K562 (cell line): ENCODE measurements around the gene TEPSIN. TPM values are rescaled to one million over a fixed set of nuclear protein-coding genes. Genes with fewer than 3 reads are reported as not detected.

Source experiments
- CBX5 ChIP-seq: IDR thresholded peaks from 2 replicates; pipeline ENCODE4 v1.6.1; 2014; ENCODE audit warnings: low read depth, borderline replicate concordance
- CXXC5 ChIP-seq: fragments of 250-450 bp; sonication (Bioruptor Pico); IDR thresholded peaks from 2 replicates; pipeline ENCODE4 v1.8.0; 2022; ENCODE audit warnings: inconsistent platforms, mild to moderate bottlenecking, moderate library complexity
- DMBX1 ChIP-seq: fragments of 250-450 bp; sonication (Bioruptor Pico); IDR thresholded peaks from 2 replicates; pipeline ENCODE4 v1.8.0; 2022; ENCODE audit warnings: inconsistent platforms, mild to moderate bottlenecking, moderate library complexity, borderline replicate concordance
- EGR1 ChIP-seq: fragments of 450-650 bp; conservative IDR thresholded peaks from 2 replicates; pipeline ENCODE4 v1.6.1; 2017; ENCODE audit warnings: mild to moderate bottlenecking
- EWSR1 ChIP-seq: fragments of 450-650 bp; IDR thresholded peaks from 2 replicates; pipeline ENCODE4 v1.6.1; 2018; ENCODE audit warnings: borderline replicate concordance, mild to moderate bottlenecking, low read depth, moderate library complexity; ENCODE audit not compliant: partially characterized antibody
- FOXJ2 ChIP-seq: fragments of 200-800 bp; sonication (Bioruptor generic); IDR thresholded peaks from 2 replicates; pipeline ENCODE4 v1.6.1; 2016; ENCODE audit warnings: missing genetic modification characterization, missing compliant biosample characterization
- HBP1 ChIP-seq: fragments of 450-650 bp; formaldehyde crosslinking; IDR thresholded peaks from 2 replicates; pipeline ENCODE4 v1.4.0; 2022; ENCODE audit warnings: missing genetic modification characterization
- HDAC1 ChIP-seq, 2 experiments: fragments of 450-650 bp; IDR thresholded peaks; 2 replicates each; pipeline ENCODE4 v1.6.1; 2016 to 2017; ENCODE audit warnings: inconsistent platforms in 1 of 2, mild to moderate bottlenecking in 1 of 2, moderate library complexity in 1 of 2
- HSF4 ChIP-seq: fragments of 250-450 bp; sonication (Bioruptor Pico); IDR thresholded peaks from 2 replicates; pipeline ENCODE4 v2.1.2; 2022; ENCODE audit warnings: mild to moderate bottlenecking, moderate library complexity, borderline replicate concordance
- ILF3 ChIP-seq: fragments of 450-650 bp; IDR thresholded peaks from 2 replicates; pipeline ENCODE4 v1.6.1; 2018; ENCODE audit warnings: antibody characterized with exemption, mild to moderate bottlenecking, moderate library complexity, borderline replicate concordance
- MYC ChIP-seq, 2 experiments: fragments of 250-450 bp in 1 of 2; sonication (Bioruptor Pico) in 1 of 2; IDR thresholded peaks; 2 replicates each; pipeline versions ENCODE4 v1.5.1 to v1.6.1; 2012 to 2021; ENCODE audit warnings: low read depth in 2 of 2, borderline replicate concordance in 1 of 2, improper control_type of control experiment in 1 of 2, low read length in 1 of 2, mild to moderate bottlenecking in 1 of 2, moderate library complexity in 1 of 2
- NR2C2 ChIP-seq, 2 experiments: fragments of 200-800 bp in 1 of 2; sonication (Bioruptor generic) in 1 of 2; sonication (generic) in 1 of 2; formaldehyde crosslinking in 1 of 2; IDR thresholded peaks; 2 replicates each; pipeline versions ENCODE4 v1.6.1 to v1.8.0; 2016 to 2022; ENCODE audit warnings: mild to moderate bottlenecking in 1 of 2, missing compliant biosample characterization in 1 of 2, missing genetic modification characterization in 1 of 2, missing genetic modification reagents in 1 of 2
- NRF1 ChIP-seq, 2 experiments: fragments of 450-650 bp; IDR thresholded peaks in 1 of 2; conservative IDR thresholded peaks in 1 of 2; 2 replicates each; pipeline ENCODE4 v1.6.1; 2014; ENCODE audit warnings: mild to moderate bottlenecking in 2 of 2
- PHB ChIP-seq: fragments of 250-450 bp; sonication (Bioruptor Pico); IDR thresholded peaks from 2 replicates; pipeline ENCODE4 v1.5.0; 2021
- POLR2A ChIP-seq: fragments of 450-650 bp; conservative IDR thresholded peaks from 2 replicates; pipeline ENCODE4 v1.6.1; 2016
- POLR2G ChIP-seq: fragments of 200-400 bp; formaldehyde crosslinking; IDR thresholded peaks from 2 replicates; pipeline ENCODE4 v1.6.1; 2017; ENCODE audit warnings: low read depth, mild to moderate bottlenecking, antibody characterized with exemption, low read length, moderate library complexity
- RBM22 ChIP-seq: fragments of 200-400 bp; formaldehyde crosslinking; IDR thresholded peaks from 2 replicates; pipeline ENCODE4 v1.6.1; 2018; ENCODE audit warnings: low read length, low read depth; ENCODE audit not compliant: poor library complexity, severe bottlenecking
- SETDB1 ChIP-seq: IDR thresholded peaks from one replicate; pipeline ENCODE4 v1.6.1; 2012; ENCODE audit warnings: low read length, control low read depth, inconsistent platforms
- STAT5B ChIP-seq: fragments of 250-450 bp; sonication (Bioruptor Pico); IDR thresholded peaks from 2 replicates; pipeline ENCODE4 v1.8.0; 2021; ENCODE audit warnings: mild to moderate bottlenecking, inconsistent platforms
- TEAD4 ChIP-seq, 2 experiments: sonication (generic) in 1 of 2; formaldehyde crosslinking in 1 of 2; IDR thresholded peaks; 2 replicates each; pipeline versions ENCODE4 v1.6.1 to v1.8.0; 2012 to 2022; ENCODE audit warnings: borderline replicate concordance in 1 of 2, inconsistent platforms in 1 of 2, low read length in 1 of 2, mild to moderate bottlenecking in 1 of 2, missing genetic modification reagents in 1 of 2
- TGIF2 ChIP-seq: sonication (generic); formaldehyde crosslinking; IDR thresholded peaks from 2 replicates; pipeline ENCODE4 v1.8.1; 2022; ENCODE audit warnings: mild to moderate bottlenecking, missing genetic modification reagents, moderate library complexity
- ZNF395 ChIP-seq: fragments of 200-800 bp; sonication (Bioruptor generic); IDR thresholded peaks from 2 replicates; pipeline ENCODE4 v1.6.1; 2017; ENCODE audit warnings: missing genetic modification characterization, missing compliant biosample characterization
- ZNF398 ChIP-seq: fragments of 250-450 bp; sonication (Bioruptor Pico); IDR thresholded peaks from 2 replicates; pipeline ENCODE4 v1.8.0; 2021; ENCODE audit warnings: moderate library complexity, mild to moderate bottlenecking, inconsistent platforms
- polyA plus RNA-seq, 8 experiments: library from polyadenylated mRNA; depleted of rRNA in 4 of 8; stranded (reverse) in 5 of 8; unstranded in 3 of 8; fragments of >200 nt; fragmentation: Nextera tagmentation in 2 of 8; fragmentation: Illumina TruSeq in 1 of 8; extraction: Ambion mirVana in 2 of 8; extraction: Trizol in 1 of 8; gene quantifications; 2 replicates each; pipeline versions ENCODE4 v1.2.1 to v1.2.3, GENCODE V29; 2011 to 2014; ENCODE audit warnings: inconsistent platforms in 1 of 8, missing spikeins in 1 of 8
- total RNA-seq, 7 experiments: library from RNA; depleted of rRNA in 6 of 7; stranded (reverse); fragments of >200 nt in 6 of 7; fragmentation: Illumina TruSeq in 2 of 7; extraction: Trizol in 2 of 7; gene quantifications; 2 replicates each; pipeline versions ENCODE4 v1.2.1 to v1.2.3, GENCODE V29; 2011 to 2021; ENCODE audit warnings: low replicate concordance in 1 of 7

Gene TEPSIN
- total and polyA plus RNA-seq, 9 of the 15 experiments (the other 6 are each of a cell fraction or from before 2014, with no cell fraction given): 0.80 to 29.8 (median 5.3) TPM

GRCh38 chr17:81193470-81194224, 45.2 kb downstream of the TEPSIN start (continued):
- TF ChIP-seq HBP1 (CRISPR knock-in tag) (no peak), HSF4 (no peak), POLR2A (no peak), CBX5 (no peak), ILF3 (no peak), MYC (IDR thresholded peaks at IDR 0.05; ENCODE audit: low read depth, low read length) (peak; percentile 84), MYC (CRISPR knock-in tag; IDR thresholded peaks at IDR 0.05; ENCODE audit: borderline replicate concordance, low read depth) (0 out of 2 replicates have a peak, but pooled peaks have one; percentile 14), STAT5B (no peak), POLR2G (peak; percentile 79), SETDB1 (no peak), HDAC1 (IDR thresholded peaks at IDR 0.05) (no peak), CXXC5 (CRISPR knock-in tag) (peak; percentile 78), TEAD4 (IDR thresholded peaks at IDR 0.05; ENCODE audit: low read length) (no peak), TEAD4 (CRISPR knock-in tag; IDR thresholded peaks at IDR 0.05; ENCODE audit: borderline replicate concordance) (no peak), FOXJ2 (tag) (no peak), ZNF398 (CRISPR knock-in tag) (no peak), TGIF2 (CRISPR knock-in tag) (no peak), RBM22 (no peak), NRF1 (conservative IDR thresholded peaks at IDR 0.05 in 1 of 2, IDR thresholded peaks at IDR 0.05 in 1 of 2) (peak; percentile 60 to 72), EWSR1 (no peak), EGR1 (peak; percentile 10; the same call in 1 of the 2 replicates), ZNF395 (CRISPR knock-in tag) (peak; percentile 28; the same call in 1 of the 2 replicates), DMBX1 (CRISPR knock-in tag) (no peak), NR2C2 (CRISPR knock-in tag; IDR thresholded peaks at IDR 0.05) (no peak), NR2C2 (tag; IDR thresholded peaks at IDR 0.05) (no peak), PHB (CRISPR knock-in tag) (no peak)
